ENCODE data around the gene FARP1. TPM values are rescaled to one million over a fixed set of nuclear protein-coding genes. Genes with fewer than 3 reads are reported as not detected.

Gene FARP1
- total and polyA plus RNA-seq, 2 of the 8 experiments (the other 6 are each of a cell fraction or from before 2014, with no cell fraction given), result 24.7 to 104 TPM

GRCh38 chr13:98216135-98216565 lies 73.3 kb downstream of the FARP1 start (continued):
- no peak for TF ChIP-seq CTCF (IDR thresholded peaks at IDR 0.05; ENCODE audit: control extremely low read depth in 1 of 3, insufficient read depth in 1 of 3, low read depth in 1 of 3, low read length in 3 of 3)

All from H1 (cell line).